ENCODE results near the gene TTLL10. TPM values are rescaled to one million over a fixed set of nuclear protein-coding genes. Genes with fewer than 3 reads are reported as not detected.
A peak's percentile ranks its signal among the peaks of the same experiment; 100 is the strongest.

The TTLL10 gene
- total RNA-seq, 2 experiments from 2014 or later, result 0.63 to 0.90 TPM

DNA sequence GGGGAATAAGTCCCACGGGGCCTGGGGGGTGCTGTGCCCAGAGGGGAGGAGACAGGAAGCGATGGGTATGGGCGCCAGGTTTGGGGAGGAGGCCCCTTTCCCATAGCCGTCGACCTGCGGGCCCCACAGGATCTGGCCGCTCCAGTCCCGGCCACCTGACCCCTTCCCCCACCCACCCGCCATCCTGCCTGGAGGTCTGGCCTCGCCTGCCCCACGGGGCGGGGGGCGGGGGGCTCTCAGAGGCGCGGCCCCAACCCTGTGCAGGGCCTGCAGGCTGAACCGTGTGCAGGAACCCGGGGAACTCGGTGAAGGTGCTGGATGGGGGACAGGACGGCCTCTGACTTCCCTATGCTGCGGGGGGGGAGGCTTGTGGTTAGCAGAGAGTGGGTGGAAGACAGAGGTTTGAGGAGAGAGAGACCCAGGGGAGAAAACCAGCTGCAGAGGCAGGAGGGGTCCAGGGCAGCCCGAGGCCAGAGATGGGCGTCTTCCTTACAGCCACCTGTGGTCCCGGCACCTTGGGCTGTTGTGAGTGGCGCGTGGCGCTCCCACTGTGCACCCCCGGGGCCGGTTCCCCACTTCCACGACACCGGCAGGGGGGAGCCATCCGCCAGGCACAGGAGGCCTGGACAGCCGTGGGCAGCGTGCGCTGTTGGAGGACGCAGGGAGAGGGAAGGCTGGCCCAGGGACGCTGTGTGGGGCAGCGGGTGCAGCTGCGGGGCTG is 35.2 kb downstream of the TTLL10 start:
- Mint-ChIP-seq H3K9me3 (ENCODE audit: insufficient read depth) (no peaks in the 10 kb centered on the region), H3K36me3 (ENCODE audit: low read depth) (no peaks in the 10 kb centered on the region), H3K4me1 (ENCODE audit: low read depth) (peaks cover 43% of the 10 kb centered on the region), H3K4me3 (peak overlapping the region; percentile 73), H3K27ac (peak overlapping the region; percentile 94), H3K27me3 (ENCODE audit: low read depth) (no peaks in the 10 kb centered on the region)
- ChIA-PET POLR2A (interaction anchor here (0.7 to 1.8 kb wide), 3 partner anchors 22 to 37 kb away, joined by 3 to 10 read pairs (median 5); no protein-coding TSS in a partner anchor), CTCF (interaction anchor here (1.8 to 2.3 kb wide), 2 partner anchors 86 to 87 kb away, joined by 6 to 16 read pairs; no protein-coding TSS in a partner anchor)
- peak; percentile 51 for DNase-seq
- ATAC-seq, result no peak

DNA sequence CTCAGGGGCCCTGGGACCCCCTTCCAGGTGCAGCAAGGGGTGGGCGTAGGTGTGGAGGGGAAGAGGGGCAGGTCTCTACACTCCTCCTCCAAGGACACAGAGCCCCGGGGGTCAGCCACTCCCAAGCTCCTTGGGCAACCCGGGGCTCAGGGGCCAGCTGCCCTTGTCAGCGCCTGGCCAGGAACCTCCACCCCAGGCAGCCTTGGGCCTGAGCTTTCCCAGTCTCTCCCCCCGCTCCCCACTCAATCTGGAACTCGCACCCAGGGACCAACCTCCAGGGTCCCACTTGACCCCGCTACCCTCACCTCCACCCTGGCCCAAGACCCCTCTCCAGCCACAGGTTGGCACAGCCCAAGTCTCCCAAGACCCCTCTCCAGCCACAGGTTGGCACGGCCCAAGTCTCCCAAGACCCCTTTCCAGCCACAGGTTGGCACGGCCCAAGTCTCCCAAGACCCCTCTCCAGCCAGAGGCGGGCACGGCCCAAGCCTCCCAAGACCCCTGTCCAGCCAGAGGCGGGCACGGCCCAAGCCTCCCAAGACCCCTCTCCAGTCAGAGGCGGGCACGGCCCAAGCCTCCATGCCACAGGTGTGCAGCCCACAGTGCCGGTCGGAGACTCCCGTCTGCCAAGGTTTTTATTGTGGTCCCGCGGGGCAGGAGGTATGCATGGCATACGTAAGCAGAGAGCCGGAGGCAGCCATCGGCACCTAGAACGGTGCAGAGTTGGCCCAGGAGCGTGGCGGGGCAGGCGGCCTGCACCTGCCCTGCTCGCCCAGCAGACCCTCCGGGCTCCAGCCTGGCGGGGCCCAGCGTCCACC is 37.3 kb downstream of the TTLL10 start:
- H3K27me3 Mint-ChIP-seq (ENCODE audit: low read depth), result no peaks in the 10 kb centered on the region
- H3K27ac Mint-ChIP-seq, result no peak overlapping the region
- ATAC-seq (no peak), DNase-seq (no peak)
- H3K36me3 Mint-ChIP-seq (ENCODE audit: low read depth), result no peaks in the 10 kb centered on the region
- no peaks in the 10 kb centered on the region for H3K9me3 Mint-ChIP-seq (ENCODE audit: insufficient read depth)
- CTCF ChIA-PET, result interaction anchor here (1.8 kb wide), 1 partner anchor 88 kb away, joined by 6 read pairs; no protein-coding TSS in a partner anchor
- POLR2A ChIA-PET, result no interaction called here
- peaks cover 55% of the 10 kb centered on the region for H3K4me1 Mint-ChIP-seq (ENCODE audit: low read depth)
- H3K4me3 Mint-ChIP-seq, result no peak overlapping the region

DNA sequence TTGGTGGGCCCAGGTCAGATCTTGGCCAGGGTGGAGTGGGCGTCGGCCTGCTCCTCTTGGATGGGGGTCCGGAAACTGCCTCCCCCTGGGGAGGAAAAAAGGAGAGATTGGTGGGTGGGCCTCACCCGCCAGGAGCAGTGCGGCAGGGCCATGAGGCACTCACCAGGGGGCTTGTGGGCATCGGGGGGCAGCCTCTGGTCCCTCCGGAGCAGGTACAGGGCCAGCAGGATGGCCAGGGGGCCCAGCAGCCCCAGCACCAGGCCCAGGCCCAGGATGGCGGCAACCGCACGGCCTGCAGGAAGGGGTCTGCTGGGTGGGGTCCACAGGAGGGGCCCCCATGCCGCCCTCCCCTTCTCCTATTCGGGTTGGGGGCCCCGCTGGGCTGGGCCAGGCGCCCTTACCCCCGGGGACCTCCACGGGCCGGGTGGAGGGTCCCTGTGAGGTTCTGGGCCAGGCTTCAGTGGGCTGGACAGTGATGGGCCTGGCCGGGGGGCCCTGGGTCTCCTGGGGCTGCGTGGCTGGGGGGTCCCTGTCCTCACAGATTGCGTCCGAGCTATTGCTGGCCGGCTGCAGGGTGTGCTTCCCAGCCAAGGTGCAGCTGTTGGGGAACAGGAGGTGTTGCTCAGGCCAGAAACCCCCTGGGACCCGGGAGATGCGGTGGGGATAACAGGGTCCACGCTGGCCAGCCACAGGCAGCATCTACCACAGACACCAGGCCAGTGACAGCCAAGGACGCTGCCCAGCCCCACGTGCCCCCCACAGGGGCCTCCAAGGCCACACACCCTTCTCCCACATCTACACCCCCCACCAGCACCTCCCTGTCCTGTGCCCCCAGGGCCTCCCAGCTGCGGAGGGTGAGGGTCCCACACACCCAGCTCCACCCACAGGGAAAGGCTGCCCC is 38.1 kb downstream of the TTLL10 start:
- peak overlapping the region; percentile 18 for H3K4me3 Mint-ChIP-seq
- peaks cover 6% of the 10 kb centered on the region for H3K36me3 Mint-ChIP-seq (ENCODE audit: low read depth)
- H3K27ac Mint-ChIP-seq, result no peak overlapping the region
- H3K9me3 Mint-ChIP-seq (ENCODE audit: insufficient read depth), result no peaks in the 10 kb centered on the region
- no peak for DNase-seq
- H3K4me1 Mint-ChIP-seq (ENCODE audit: low read depth), result peaks cover 56% of the 10 kb centered on the region
- CTCF ChIA-PET, result interaction anchor here (0.5 kb wide), 1 partner anchor 47 kb away, joined by 3 read pairs; no protein-coding TSS in a partner anchor
- ATAC-seq, result no peak
- H3K27me3 Mint-ChIP-seq (ENCODE audit: low read depth), result no peaks in the 10 kb centered on the region
- POLR2A ChIA-PET, result interaction anchor here (0.9 kb wide), 1 partner anchor 19 kb away, joined by 4 read pairs; no protein-coding TSS in a partner anchor

DNA sequence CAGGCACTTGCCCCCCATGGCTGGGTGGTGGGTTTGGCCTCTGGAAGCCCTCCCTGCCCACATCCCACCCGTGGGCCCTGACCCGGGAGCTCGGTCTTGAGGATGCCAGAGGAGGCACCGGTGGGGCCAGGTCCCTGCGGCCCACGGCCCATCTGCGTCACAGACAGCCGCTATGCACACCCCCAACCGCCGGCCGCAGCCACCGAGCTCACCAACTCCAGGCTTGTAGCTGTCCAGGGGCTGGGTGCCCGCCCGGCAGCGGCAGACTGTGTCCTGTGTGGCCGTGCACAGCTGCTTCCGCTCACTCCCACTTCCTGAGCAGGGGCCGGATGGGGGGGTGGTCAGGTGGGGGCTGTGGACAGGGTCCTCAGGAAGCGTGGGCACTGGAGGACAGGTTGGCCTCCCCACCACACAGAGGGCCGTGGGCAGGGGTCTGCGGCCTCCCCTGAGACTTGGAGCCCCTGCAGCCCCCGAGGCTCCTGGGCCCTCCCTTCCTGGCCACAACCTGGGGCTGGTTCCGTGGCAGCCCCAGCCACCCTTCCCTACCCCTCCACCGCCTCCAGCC is 39.2 kb downstream of the TTLL10 start:
- DNase-seq (peak; percentile 77), ATAC-seq (peak; percentile 46)
- Mint-ChIP-seq H3K9me3 (ENCODE audit: insufficient read depth) (no peaks in the 10 kb centered on the region), H3K4me1 (ENCODE audit: low read depth) (peaks cover 52% of the 10 kb centered on the region), H3K4me3 (no peak overlapping the region), H3K27ac (peak overlapping the region; percentile 34), H3K36me3 (ENCODE audit: low read depth) (peaks cover 12% of the 10 kb centered on the region), H3K27me3 (ENCODE audit: low read depth) (no peaks in the 10 kb centered on the region)
- ChIA-PET POLR2A (interaction anchor here (0.7 to 0.9 kb wide), 2 partner anchors 14 to 18 kb away, joined by 3 to 4 read pairs; no protein-coding TSS in a partner anchor), CTCF (interaction anchor here (1.2 kb wide), 1 partner anchor 90 kb away, joined by 5 read pairs; no protein-coding TSS in a partner anchor)

DNA sequence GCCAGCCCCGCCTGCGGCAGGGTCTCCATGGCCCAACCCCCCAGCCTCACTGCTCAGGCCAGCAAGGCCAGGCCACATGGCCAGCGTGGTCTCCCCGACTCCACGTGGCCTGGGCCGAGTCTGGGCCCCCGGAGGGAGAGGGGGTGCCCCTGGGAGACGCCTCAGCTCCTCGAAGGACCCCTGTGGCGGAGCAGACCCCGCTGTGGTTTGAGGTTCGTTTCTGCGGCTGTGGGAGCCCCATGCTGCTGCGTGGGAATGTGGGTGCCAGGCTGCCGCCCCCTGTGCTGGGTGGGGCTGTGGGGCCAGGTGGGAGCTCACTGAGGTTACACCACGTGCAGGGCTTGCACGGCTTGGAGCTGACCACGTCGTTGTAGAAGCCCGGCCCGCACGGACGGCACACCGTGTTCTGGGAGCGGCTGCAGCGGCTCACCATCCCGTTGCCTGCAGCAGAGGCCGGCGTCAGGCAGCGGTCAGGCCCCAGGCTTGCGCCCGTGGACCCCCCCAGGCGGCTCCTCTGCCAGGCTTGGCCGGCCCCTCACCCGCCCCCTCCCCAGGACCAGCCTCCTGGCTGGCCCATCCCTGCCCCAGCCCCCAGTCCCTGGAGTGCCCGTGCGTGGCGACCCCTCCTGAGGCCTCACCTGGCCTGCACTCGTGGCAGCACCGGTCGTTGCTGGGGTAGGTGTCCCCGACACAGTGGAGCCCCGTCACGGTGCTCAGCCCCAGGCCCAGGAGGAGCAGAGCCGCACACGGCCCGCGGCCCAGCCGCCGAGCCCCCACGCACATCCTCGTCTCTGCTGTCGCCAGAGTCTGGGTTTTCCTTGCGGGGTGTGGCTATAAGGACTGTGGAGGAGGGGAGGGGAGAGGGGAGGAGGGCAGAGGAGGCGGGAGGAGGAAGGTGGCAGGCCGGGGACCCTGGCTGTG is 39.9 kb downstream of the TTLL10 start, which contains the start of gene TNFRSF4:
Gene TNFRSF4, minus strand, starts transcription at position 809 of the 921 bp plus-strand sequence. Its CDS starts 26 bp downstream, at position 783.
- peak; percentile 45 for DNase-seq

GRCh38 chr1:1215080-1215676 is 41.5 kb downstream of the TTLL10 start:
- H3K27ac Mint-ChIP-seq, result no peak overlapping the region
- CTCF ChIA-PET, result interaction anchor here (1.0 to 2.1 kb wide), 4 partner anchors 20 to 93 kb away, joined by 3 to 9 read pairs (median 3); no protein-coding TSS in a partner anchor
- POLR2A ChIA-PET, result interaction anchor here (1.5 kb wide), 1 partner anchor 16 kb away, joined by 3 read pairs; no protein-coding TSS in a partner anchor
- DNase-seq, result no peak
- no peaks in the 10 kb centered on the region for H3K27me3 Mint-ChIP-seq (ENCODE audit: low read depth)
- H3K36me3 Mint-ChIP-seq (ENCODE audit: low read depth), result peaks cover 23% of the 10 kb centered on the region
- ATAC-seq, result no peak
- H3K9me3 Mint-ChIP-seq (ENCODE audit: insufficient read depth), result no peaks in the 10 kb centered on the region
- peaks cover 36% of the 10 kb centered on the region for H3K4me1 Mint-ChIP-seq (ENCODE audit: low read depth)
- no peak overlapping the region for H3K4me3 Mint-ChIP-seq

More for the DNA sequence above, 39.9 kb downstream of the TTLL10 start, which contains the start of gene TNFRSF4:
- ChIA-PET POLR2A (interaction anchor here (0.7 kb wide), 1 partner anchor 14 kb away, joined by 3 read pairs; no protein-coding TSS in a partner anchor), CTCF (interaction anchor here (1.2 kb wide), 1 partner anchor 91 kb away, joined by 5 read pairs; no protein-coding TSS in a partner anchor)
- Mint-ChIP-seq H3K4me3 (peak within 1 kb of the TSS; percentile 22), H3K27ac (no peak within 1 kb of the TSS), H3K4me1 (ENCODE audit: low read depth) (peaks cover 44% of the 10 kb centered on the region), H3K36me3 (ENCODE audit: low read depth) (peaks cover 17% of the 10 kb centered on the region), H3K27me3 (ENCODE audit: low read depth) (no peaks in the 10 kb centered on the region), H3K9me3 (ENCODE audit: insufficient read depth) (no peaks in the 10 kb centered on the region)
- peak; percentile 44 for ATAC-seq

DNA sequence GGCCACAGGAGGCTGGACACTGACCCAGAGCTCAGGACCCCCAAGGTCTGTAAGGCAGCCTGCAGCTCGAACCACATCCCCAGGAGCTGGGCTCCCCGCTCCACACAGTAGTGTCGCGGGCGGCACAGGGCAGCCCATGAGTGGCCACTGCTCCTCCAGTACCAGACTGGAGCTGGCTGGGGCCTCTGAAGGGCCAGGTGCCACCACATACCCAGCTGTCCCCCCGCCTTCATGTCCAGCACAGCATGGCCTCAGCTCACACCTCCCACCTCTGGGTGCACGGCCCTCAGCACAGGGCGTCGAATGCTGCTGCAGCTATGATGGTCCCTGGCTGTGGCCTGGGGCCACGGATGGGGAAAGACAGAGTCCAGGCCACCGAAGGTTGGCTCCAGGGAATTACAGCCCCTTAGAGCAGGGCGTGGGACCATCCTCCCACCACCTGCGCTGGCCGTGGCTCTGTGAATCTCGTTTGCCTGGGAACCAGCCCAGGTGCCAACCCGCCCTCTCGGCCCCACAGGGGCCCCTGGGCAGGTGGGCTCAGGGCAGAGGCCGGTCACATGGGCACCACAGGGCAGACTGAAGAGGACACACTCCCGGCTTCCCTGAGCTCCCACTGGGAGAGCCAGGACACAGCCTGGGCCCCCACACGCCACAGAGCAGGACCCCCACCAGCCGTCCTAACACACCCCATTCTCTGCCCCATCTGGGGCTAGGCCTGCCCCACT is 42.4 kb downstream of the TTLL10 start:
- ATAC-seq (no peak), DNase-seq (no peak)
- ChIA-PET CTCF (interaction anchor here (1.0 to 2.1 kb wide), 4 partner anchors 21 to 94 kb away, joined by 3 to 9 read pairs (median 3); no protein-coding TSS in a partner anchor), POLR2A (interaction anchor here (0.7 to 1.5 kb wide), 2 partner anchors 15 to 48 kb away, joined by 3 read pairs; no protein-coding TSS in a partner anchor)
- Mint-ChIP-seq H3K27ac (no peak overlapping the region), H3K9me3 (ENCODE audit: insufficient read depth) (no peaks in the 10 kb centered on the region), H3K36me3 (ENCODE audit: low read depth) (peaks cover 30% of the 10 kb centered on the region), H3K27me3 (ENCODE audit: low read depth) (no peaks in the 10 kb centered on the region), H3K4me3 (no peak overlapping the region), H3K4me1 (ENCODE audit: low read depth) (peaks cover 35% of the 10 kb centered on the region)

DNA sequence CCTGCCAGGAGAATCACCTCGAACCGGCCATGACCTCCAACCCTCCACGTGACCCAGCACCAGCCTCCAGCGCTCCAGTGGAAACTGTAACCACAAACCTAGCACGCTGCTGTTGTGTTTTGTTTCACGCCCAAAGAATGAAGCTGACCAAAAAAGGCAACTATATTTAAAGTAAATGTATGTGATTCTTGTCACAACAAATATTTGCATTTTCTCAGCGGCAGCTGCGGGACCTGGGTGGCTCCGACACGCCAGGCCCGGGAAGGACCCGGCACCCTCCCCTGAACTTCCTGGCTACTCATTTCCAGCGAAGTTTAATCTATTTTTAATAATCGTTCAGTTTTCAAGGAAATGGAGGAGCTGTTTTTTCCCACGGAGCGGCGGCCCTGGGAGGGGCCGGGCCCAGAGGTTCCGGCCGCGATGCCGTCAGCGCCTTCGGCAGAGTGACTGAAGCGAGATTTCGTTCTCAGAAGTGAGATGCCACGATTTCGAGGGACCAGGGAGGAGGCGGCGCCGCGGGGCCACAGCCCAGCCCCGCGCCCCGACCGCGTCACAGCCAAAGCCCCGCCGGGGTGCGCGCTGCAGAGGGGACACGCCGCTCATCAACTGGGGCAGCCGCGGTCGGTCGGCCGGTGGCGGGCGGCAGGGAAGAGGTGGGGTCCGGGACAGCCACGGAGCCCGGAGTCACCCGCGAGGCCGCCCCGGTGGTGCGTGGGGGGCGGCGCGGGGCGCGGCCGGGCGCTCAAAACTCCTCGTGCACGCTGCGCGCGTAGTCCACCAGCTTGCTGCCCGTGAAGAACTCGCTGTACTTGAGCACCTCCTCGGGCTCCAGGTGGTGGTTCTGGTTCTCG is 43.3 kb downstream of the TTLL10 start:
- no peak for DNase-seq
- ChIA-PET CTCF (no interaction called here), POLR2A (interaction anchor here (0.7 kb wide), 1 partner anchor 47 kb away, joined by 3 read pairs; no protein-coding TSS in a partner anchor)
- peaks cover 34% of the 10 kb centered on the region for H3K4me1 Mint-ChIP-seq (ENCODE audit: low read depth)
- H3K4me3 Mint-ChIP-seq, result no peak overlapping the region
- no peak for ATAC-seq
- no peaks in the 10 kb centered on the region for H3K27me3 Mint-ChIP-seq (ENCODE audit: low read depth)
- H3K36me3 Mint-ChIP-seq (ENCODE audit: low read depth), result peaks cover 30% of the 10 kb centered on the region
- no peaks in the 10 kb centered on the region for H3K9me3 Mint-ChIP-seq (ENCODE audit: insufficient read depth)
- H3K27ac Mint-ChIP-seq, result peak overlapping the region; percentile 74

Data from activated CD8-positive, alpha-beta T cell treated with anti-CD3 and anti-CD28 coated beads, Interleukin-2, amount 10 ng/mL, durations not matched to agents 7 days and 5 days (primary cell).